RWPE2 (cell line): ENCODE data around the gene PPIL6.

Experiments used
- ATAC-seq: fragments of 200-7000 bp; cut with Tn5 transposase; 3 replicates; pipeline ENCODE4 v1.9.1; 2021; ENCODE audit warnings: low read depth
- DNase-seq: peaks from one replicate; pipeline ENCODE4 v3.0.0-alpha.2; 2020; ENCODE audit warnings: low spot score
- H3K27ac ChIP-seq: fragments of 450-650 bp; 2 replicates; pipeline ENCODE4 v1.5.1; 2017; ENCODE audit warnings: mild to moderate bottlenecking; ENCODE audit not compliant: poor library complexity, severe bottlenecking
- H3K27me3 ChIP-seq: fragments of 250-450 bp; sonication (Bioruptor Pico); 2 replicates; pipeline ENCODE4 v1.5.1; 2021; ENCODE audit warnings: mild to moderate bottlenecking, moderate library complexity; ENCODE audit not compliant: insufficient read depth, poor library complexity, severe bottlenecking
- H3K36me3 ChIP-seq: fragments of 250-450 bp; sonication (Bioruptor Pico); 2 replicates; pipeline ENCODE4 v1.5.1; 2020; ENCODE audit warnings: low read depth, mild to moderate bottlenecking, moderate library complexity
- H3K4me1 ChIP-seq: fragments of 250-450 bp; sonication (Bioruptor Pico); 2 replicates; pipeline ENCODE4 v1.5.1; 2021; ENCODE audit warnings: mild to moderate bottlenecking, moderate library complexity; ENCODE audit not compliant: insufficient read depth, poor library complexity, severe bottlenecking
- H3K4me3 ChIP-seq: fragments of 250-450 bp; sonication (Bioruptor Pico); 2 replicates; pipeline ENCODE4 v1.5.1; 2021; ENCODE audit warnings: mild to moderate bottlenecking, moderate library complexity; ENCODE audit not compliant: severe bottlenecking
- H3K9me3 ChIP-seq: fragments of 250-450 bp; sonication (Bioruptor Pico); 2 replicates; pipeline ENCODE4 v1.5.1; 2021; ENCODE audit warnings: mild to moderate bottlenecking, moderate library complexity; ENCODE audit not compliant: severe bottlenecking
- CTCF ChIP-seq: fragments of 450-650 bp; IDR thresholded peaks from one replicate; pipeline ENCODE4 v1.5.1; 2017; ENCODE audit warnings: mild to moderate bottlenecking, moderate library complexity; ENCODE audit not compliant: poor library complexity, severe bottlenecking

The PPIL6 gene

GRCh38 chr6:109469591-109470189, 29.3 kb upstream of the PPIL6 start:
- Histone ChIP-seq H3K27ac (no peak overlapping the region), H3K9me3 (no peaks in the 10 kb centered on the region), H3K27me3 (no peaks in the 10 kb centered on the region), H3K36me3 (peaks cover 72% of the 10 kb centered on the region), H3K4me1 (no peaks in the 10 kb centered on the region), H3K4me3 (no peak overlapping the region)
- TF ChIP-seq CTCF = no peak
- ATAC-seq (no peak), DNase-seq (no peak)

- H3K4me1 ChIP-seq = no peaks in the 10 kb centered on the region
- H3K27ac ChIP-seq = no peak overlapping the region
- no peak for TF ChIP-seq CTCF
- H3K27me3 ChIP-seq = no peaks in the 10 kb centered on the region
- H3K9me3 ChIP-seq = no peaks in the 10 kb centered on the region
- DNase-seq (no peak), ATAC-seq (no peak)
- H3K36me3 ChIP-seq = peaks cover 75% of the 10 kb centered on the region
- no peak overlapping the region for H3K4me3 ChIP-seq
Observed at GRCh38 chr6:109467696-109468095, 27.3 kb upstream of the PPIL6 start.

DNA sequence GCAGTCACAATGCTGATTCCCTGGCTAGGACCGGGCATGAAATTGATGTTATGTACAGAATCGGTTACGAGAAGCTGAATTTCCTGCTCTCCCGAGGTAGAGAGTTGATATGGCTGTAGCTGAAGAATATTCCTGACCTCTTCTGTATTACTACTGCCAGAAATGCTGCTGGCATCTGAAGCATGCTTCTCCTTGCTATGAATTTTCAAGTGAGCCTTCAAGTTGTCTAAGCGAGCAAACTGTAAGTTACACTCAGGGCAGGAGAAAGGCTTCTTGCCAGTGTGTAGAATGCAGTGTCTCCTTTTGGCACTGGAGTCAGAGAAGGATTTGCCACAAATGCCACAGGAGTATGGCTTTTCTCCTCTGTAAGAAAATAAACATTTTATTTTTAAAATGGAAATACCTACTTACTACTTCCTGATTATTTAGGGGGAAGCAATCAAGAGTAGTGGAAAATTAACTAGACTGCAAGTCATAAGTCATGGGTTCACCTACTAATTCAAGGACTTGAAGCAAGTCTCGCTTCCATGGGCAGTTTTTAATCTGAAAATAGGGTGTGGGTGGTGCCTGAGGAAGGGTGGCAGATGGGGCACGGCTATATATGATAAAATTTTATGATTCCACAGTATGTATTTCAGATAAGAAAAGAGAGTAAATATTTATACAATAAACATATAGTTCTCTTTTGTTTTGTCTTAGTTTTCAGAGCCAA, 25.9 kb upstream of the PPIL6 start:
- no peak for ATAC-seq

DNA sequence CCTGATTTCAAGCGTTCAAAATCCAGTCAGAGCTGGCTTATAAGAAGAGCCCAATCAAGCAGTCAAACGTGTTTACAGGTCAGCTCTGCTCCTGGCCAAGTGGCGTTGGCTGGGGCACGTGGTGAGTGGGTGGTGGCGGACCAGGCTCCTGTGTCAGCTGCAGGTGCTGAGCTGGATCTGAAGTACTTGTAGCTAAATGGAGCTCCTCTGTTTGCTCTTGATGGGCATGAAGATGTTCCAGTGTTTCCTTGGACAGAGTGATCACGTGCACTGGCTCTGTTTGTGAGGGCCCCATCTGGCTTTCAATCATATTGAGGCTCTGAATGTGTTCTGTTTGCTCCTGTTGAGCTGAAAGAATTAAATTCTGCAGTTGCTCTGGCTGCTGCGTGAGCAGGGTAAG, 25.3 kb upstream of the PPIL6 start:
- Histone ChIP-seq H3K36me3 (peaks cover 75% of the 10 kb centered on the region), H3K9me3 (no peaks in the 10 kb centered on the region)

More for the DNA sequence above, 25.9 kb upstream of the PPIL6 start:
- DNase-seq = no peak
- H3K27ac ChIP-seq = no peak overlapping the region
- H3K27me3 ChIP-seq = no peaks in the 10 kb centered on the region
- H3K4me1 ChIP-seq = no peaks in the 10 kb centered on the region
- TF ChIP-seq CTCF = no peak
- H3K36me3 ChIP-seq = peaks cover 75% of the 10 kb centered on the region
- no peak overlapping the region for H3K4me3 ChIP-seq
- no peaks in the 10 kb centered on the region for H3K9me3 ChIP-seq

More for the DNA sequence above, 25.3 kb upstream of the PPIL6 start:
- Histone ChIP-seq H3K27me3 (no peaks in the 10 kb centered on the region), H3K27ac (no peak overlapping the region), H3K4me3 (no peak overlapping the region), H3K4me1 (no peaks in the 10 kb centered on the region)
- DNase-seq (no peak), ATAC-seq (no peak)
- no peak for TF ChIP-seq CTCF
